IMR-90 (cell line): ENCODE results near the gene MCF2L. TPM values are rescaled to one million over a fixed set of nuclear protein-coding genes. Genes with fewer than 3 reads are reported as not detected.

Source experiments
- ATAC-seq: fragments of 200-7000 bp; cut with Tn5 transposase; 2 replicates; pipeline ENCODE4 v1.9.1; 2020; ENCODE audit warnings: low read depth, mild to moderate bottlenecking, moderate library complexity
- BruUV-seq: library from RNA; stranded (reverse); fragments of 400-500 nt; replicated peaks from 2 replicates; lab custom pipeline; 2021; lab: Mats Ljungman, UMichigan
- CTCF ChIA-PET: fragments of 300-600 bp; formaldehyde crosslinking; extraction: SDS; loops from one replicate; lab custom pipeline; 2021; ENCODE audit warnings: antibody characterized with exemption; lab: Yijun Ruan, JAX
- POLR2A ChIA-PET: fragments of 300-600 bp; sonication (Branson Sonifier 250); formaldehyde crosslinking; loops from one replicate; lab custom pipeline; 2022; ENCODE audit warnings: antibody characterized with exemption; ENCODE audit not compliant: unreplicated experiment; lab: Charles Lee
- DNase-seq: peaks from one replicate; pipeline ENCODE4 v3.0.0; 2013
- H2AFZ ChIP-seq: replicated peaks from 2 replicates; pipeline ENCODE3; 2013; ENCODE audit warnings: low read length, mild to moderate bottlenecking; ENCODE audit not compliant: poor library complexity
- H2AK5ac ChIP-seq: 2 replicates; pipeline ENCODE4 v1.6.1; 2013; ENCODE audit warnings: low read depth, low read length, inconsistent platforms
- H2AK9ac ChIP-seq: replicated peaks from 2 replicates; pipeline ENCODE3; 2013; ENCODE audit warnings: mild to moderate bottlenecking, low read depth, low read length, moderate library complexity; ENCODE audit not compliant: poor library complexity
- H2BK120ac ChIP-seq: 2 replicates; pipeline ENCODE4 v1.6.1; 2013; ENCODE audit warnings: low read depth, low read length, inconsistent platforms
- H2BK15ac ChIP-seq: 3 replicates; pipeline ENCODE4 v1.6.1; 2013; ENCODE audit warnings: low read depth, low read length, inconsistent platforms
- H2BK20ac ChIP-seq: 2 replicates; pipeline ENCODE4 v1.6.1; 2013; ENCODE audit warnings: low read depth, mild to moderate bottlenecking, inconsistent platforms, low read length, moderate library complexity
- H2BK5ac ChIP-seq: 2 replicates; pipeline ENCODE4 v1.6.1; 2013; ENCODE audit warnings: mild to moderate bottlenecking, low read depth, low read length, inconsistent platforms; ENCODE audit not compliant: poor library complexity, severe bottlenecking
- H3K14ac ChIP-seq: replicated peaks from 2 replicates; pipeline ENCODE4 v1.6.1; 2013; ENCODE audit warnings: low read depth, low read length, inconsistent platforms
- H3K18ac ChIP-seq: 2 replicates; pipeline ENCODE4 v1.6.1; 2013; ENCODE audit warnings: low read depth, low read length, control low read depth
- H3K23ac ChIP-seq: 2 replicates; pipeline ENCODE4 v1.6.1; 2013; ENCODE audit warnings: low read depth, low read length, inconsistent platforms
- H3K27ac ChIP-seq: 2 replicates; pipeline ENCODE4 v1.5.1; 2013; ENCODE audit warnings: mild to moderate bottlenecking, control low read depth, low read length; ENCODE audit not compliant: insufficient read depth
- H3K27me3 ChIP-seq: 2 replicates; pipeline ENCODE4 v1.6.1; 2013; ENCODE audit warnings: low read length; ENCODE audit not compliant: control insufficient read depth, insufficient read depth
- H3K36me3 ChIP-seq: 2 replicates; pipeline ENCODE4 v1.6.1; 2013; ENCODE audit warnings: low read length, mixed read lengths; ENCODE audit not compliant: control insufficient read depth, insufficient read depth
- H3K4ac ChIP-seq: 2 replicates; pipeline ENCODE4 v1.6.1; 2013; ENCODE audit warnings: low read depth, low read length, inconsistent platforms
- H3K4me1 ChIP-seq: 2 replicates; pipeline ENCODE4 v1.6.1; 2013; ENCODE audit warnings: low read length, mixed read lengths; ENCODE audit not compliant: control insufficient read depth, insufficient read depth
- H3K4me2 ChIP-seq: 2 replicates; pipeline ENCODE4 v1.6.1; 2013; ENCODE audit warnings: low read depth, mild to moderate bottlenecking, control low read depth, low read length, moderate library complexity
- H3K4me3 ChIP-seq: 2 replicates; pipeline ENCODE4 v1.5.1; 2013; ENCODE audit warnings: low read depth, mild to moderate bottlenecking, control low read depth, low read length, moderate library complexity; ENCODE audit not compliant: insufficient read depth
- H3K56ac ChIP-seq: 2 replicates; pipeline ENCODE4 v1.6.1; 2013; ENCODE audit warnings: low read length, inconsistent platforms; ENCODE audit not compliant: insufficient read depth; ENCODE audit errors: extremely low read depth
- H3K79me1 ChIP-seq, 2 experiments: 2 replicates each; pipeline ENCODE4 v1.6.1; 2013; ENCODE audit warnings: low read length in 2 of 2, inconsistent platforms in 1 of 2, low read depth in 1 of 2
- H3K9ac ChIP-seq: 2 replicates; pipeline ENCODE4 v1.6.1; 2013; ENCODE audit warnings: low read depth, low read length, control low read depth
- H3K9me1 ChIP-seq: 2 replicates; pipeline ENCODE4 v1.6.1; 2013; ENCODE audit warnings: low read length, inconsistent platforms; ENCODE audit not compliant: insufficient read depth
- H3K9me3 ChIP-seq: 2 replicates; pipeline ENCODE4 v1.6.1; 2013; ENCODE audit warnings: low read length; ENCODE audit not compliant: control insufficient read depth, insufficient read depth
- H4K20me1 ChIP-seq: 2 replicates; pipeline ENCODE4 v1.6.1; 2013; ENCODE audit warnings: low read length, inconsistent platforms; ENCODE audit not compliant: insufficient read depth
- H4K5ac ChIP-seq: 2 replicates; pipeline ENCODE4 v1.6.1; 2013; ENCODE audit warnings: mild to moderate bottlenecking, low read depth, low read length, control low read depth
- H4K8ac ChIP-seq, 2 experiments: 2 replicates each; pipeline ENCODE4 v1.6.1; 2013; ENCODE audit warnings: low read depth in 2 of 2, low read length in 2 of 2, control low read depth in 1 of 2, inconsistent platforms in 1 of 2
- H4K91ac ChIP-seq: 2 replicates; pipeline ENCODE4 v1.6.1; 2013; ENCODE audit warnings: low read depth, low read length, inconsistent platforms; ENCODE audit not compliant: insufficient read depth
- BHLHE40 ChIP-seq: fragments of 150-350 bp; IDR thresholded peaks from 2 replicates; pipeline ENCODE4 v1.6.1; 2016; ENCODE audit warnings: mild to moderate bottlenecking, low read depth, low read length
- CEBPB ChIP-seq: IDR thresholded peaks from 2 replicates; pipeline ENCODE4 v1.6.1; 2012; ENCODE audit warnings: low read depth, low read length, improper control_type of control experiment
- CHD1 ChIP-seq: IDR thresholded peaks from 2 replicates; pipeline ENCODE4 v1.6.1; 2012; ENCODE audit warnings: low read depth, low read length, improper control_type of control experiment
- FOS ChIP-seq: fragments of 150-350 bp; IDR thresholded peaks from 2 replicates; pipeline ENCODE4 v1.6.1; 2016; ENCODE audit warnings: low read depth, low read length
- MAFK ChIP-seq: IDR thresholded peaks from 2 replicates; pipeline ENCODE4 v1.6.1; 2012; ENCODE audit warnings: low read depth, low read length, improper control_type of control experiment
- MAZ ChIP-seq: IDR thresholded peaks from 2 replicates; pipeline ENCODE4 v1.6.1; 2012; ENCODE audit warnings: low read depth, mild to moderate bottlenecking, low read length, improper control_type of control experiment, moderate library complexity, borderline replicate concordance
- MXI1 ChIP-seq: IDR thresholded peaks from 2 replicates; pipeline ENCODE4 v1.6.1; 2012; ENCODE audit warnings: low read depth, mild to moderate bottlenecking, low read length, moderate library complexity, borderline replicate concordance
- NFE2L2 ChIP-seq: fragments of 150-350 bp; IDR thresholded peaks from 2 replicates; pipeline ENCODE4 v1.6.1; 2016; ENCODE audit warnings: low read depth, mild to moderate bottlenecking, low read length
- POLR2A ChIP-seq: IDR thresholded peaks from 2 replicates; pipeline ENCODE4 v1.6.1; 2012; ENCODE audit warnings: mild to moderate bottlenecking, low read depth, low read length
- RAD21 ChIP-seq: IDR thresholded peaks from 2 replicates; pipeline ENCODE4 v1.6.1; 2012; ENCODE audit warnings: low read length, improper control_type of control experiment
- RCOR1 ChIP-seq: IDR thresholded peaks from 2 replicates; pipeline ENCODE4 v1.6.1; 2012; ENCODE audit warnings: mild to moderate bottlenecking, low read length, improper control_type of control experiment; ENCODE audit not compliant: insufficient replicate concordance
- RFX5 ChIP-seq: IDR thresholded peaks from 2 replicates; pipeline ENCODE4 v1.8.0; 2012; ENCODE audit warnings: low read depth, mild to moderate bottlenecking, low read length, moderate library complexity
- SMC3 ChIP-seq: fragments of 150-350 bp; IDR thresholded peaks from 2 replicates; pipeline ENCODE4 v1.6.1; 2016; ENCODE audit warnings: low read depth, mild to moderate bottlenecking, antibody characterized with exemption, low read length, moderate library complexity
- WGBS, 2 experiments: methylation state at CpG; one replicate each; pipeline versions ENCODE4 v1.1.5 to v1.1.7; 2013; ENCODE audit warnings: missing lambda C conversion rate in 2 of 2; ENCODE audit not compliant: insufficient read length in 1 of 2; ENCODE audit errors: extremely low coverage in 2 of 2; 5-methylcytosine and 5-hydroxymethylcytosine counted together
- dilution Hi-C: fragments of 300-500 bp; cut with HindIII; formaldehyde crosslinking; loops from one replicate; pipeline ENCODE4 v1.14.3; 2018; ENCODE audit warnings: low sequenced_read_pairs; ENCODE audit not compliant: unreplicated experiment
- in situ Hi-C: fragments of 300-500 bp; cut with MboI; formaldehyde crosslinking; loops from 3 replicates; pipeline ENCODE4 v1.14.3; 2019; ENCODE audit warnings: low sequenced_read_pairs, inconsistent platforms, mixed read lengths
- intact Hi-C: fragments of 100-400 bp; cut with micrococcal nuclease; formaldehyde crosslinking; loops from 2 replicates; pipeline ENCODE4 v1.10.0; 2022
- polyA plus RNA-seq, 3 experiments: library from polyadenylated mRNA; depleted of rRNA; stranded (reverse); fragments of >200 nt; gene quantifications; 2 replicates each; pipeline ENCODE4 v1.2.3, GENCODE V29; 2012; ENCODE audit warnings: low replicate concordance in 1 of 3
- total RNA-seq: library from RNA; depleted of rRNA; stranded (reverse); fragments of >200 nt; gene quantifications from 2 replicates; pipeline ENCODE4 v1.2.3, GENCODE V29; 2012
- TF ChIP-seq, protein P1 (sequence below): fragments of 150-350 bp; IDR thresholded peaks from 2 replicates; pipeline ENCODE4 v1.6.1; 2016; ENCODE audit warnings: low read depth, mild to moderate bottlenecking, low read length, moderate library complexity, borderline replicate concordance
- TF ChIP-seq, protein P2 (sequence below): conservative IDR thresholded peaks from 2 replicates; pipeline ENCODE4 v1.5.1; 2012; ENCODE audit warnings: mild to moderate bottlenecking, low read depth, low read length, improper control_type of control experiment
- TF ChIP-seq, protein P3 (sequence below): fragments of 150-350 bp; IDR thresholded peaks from 2 replicates; pipeline ENCODE4 v1.6.1; 2017; ENCODE audit warnings: mild to moderate bottlenecking, antibody characterized with exemption, low read length, low read depth

Gene MCF2L
- total and polyA plus RNA-seq, 2 of the 4 experiments (the other 2 are of a cell fraction): 0.18 TPM; not detected in 1

GRCh38 chr13:113139577-113139976 lies 170.6 kb downstream of the MCF2L start:
- ATAC-seq: no peak
- H3K36me3 ChIP-seq: 0 out of 2 replicates have a peak, but pooled peaks cover 1% of the 10 kb centered on the region
- no peak overlapping the region for H2BK5ac ChIP-seq
- WGBS, 2 experiments: no CpG with 5 or more reads among the region's 5 CpGs
- no peak overlapping the region for H2BK20ac ChIP-seq
- H3K4me1 ChIP-seq: no peaks in the 10 kb centered on the region
- no peaks in the 10 kb centered on the region for H4K20me1 ChIP-seq
- dilution Hi-C loops (no loop called here), intact Hi-C loops (no loop called here), in situ Hi-C loops (no loop called here)
- H3K14ac ChIP-seq: no peak overlapping the region
- no peaks in the 10 kb centered on the region for H3K9me1 ChIP-seq
- no peak overlapping the region for H3K56ac ChIP-seq
- no peak overlapping the region for H4K91ac ChIP-seq
- H4K8ac ChIP-seq: no peak overlapping the region
- no peaks in the 10 kb centered on the region for H3K9me3 ChIP-seq
- peaks cover 4% of the 10 kb centered on the region; the same call in 1 of the 2 replicates for H3K27me3 ChIP-seq
- H3K9ac ChIP-seq: no peak overlapping the region
- H3K4me2 ChIP-seq: no peak overlapping the region
- POLR2A ChIA-PET: no interaction called here
- H2BK15ac ChIP-seq: no peak overlapping the region
- H2AFZ ChIP-seq: no peak overlapping the region
- H2BK120ac ChIP-seq: no peak overlapping the region
- H3K79me1 ChIP-seq: no peaks in the 10 kb centered on the region
- H3K18ac ChIP-seq: no peak overlapping the region
- no peak for DNase-seq
- BruUV-seq: no TSS peak
- H3K23ac ChIP-seq: no peak overlapping the region
- no peak overlapping the region for H3K4ac ChIP-seq
- no peak overlapping the region for H4K5ac ChIP-seq
- no peak overlapping the region for H2AK9ac ChIP-seq
- no peak overlapping the region for H3K4me3 ChIP-seq
- H3K27ac ChIP-seq: no peak overlapping the region
- CTCF ChIA-PET: no interaction called here
- TF ChIP-seq, protein P1, sequence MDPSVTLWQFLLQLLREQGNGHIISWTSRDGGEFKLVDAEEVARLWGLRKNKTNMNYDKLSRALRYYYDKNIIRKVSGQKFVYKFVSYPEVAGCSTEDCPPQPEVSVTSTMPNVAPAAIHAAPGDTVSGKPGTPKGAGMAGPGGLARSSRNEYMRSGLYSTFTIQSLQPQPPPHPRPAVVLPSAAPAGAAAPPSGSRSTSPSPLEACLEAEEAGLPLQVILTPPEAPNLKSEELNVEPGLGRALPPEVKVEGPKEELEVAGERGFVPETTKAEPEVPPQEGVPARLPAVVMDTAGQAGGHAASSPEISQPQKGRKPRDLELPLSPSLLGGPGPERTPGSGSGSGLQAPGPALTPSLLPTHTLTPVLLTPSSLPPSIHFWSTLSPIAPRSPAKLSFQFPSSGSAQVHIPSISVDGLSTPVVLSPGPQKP: no peak
- TF ChIP-seq NFE2L2 (no peak), FOS (no peak), BHLHE40 (no peak), RFX5 (no peak), RCOR1 (no peak), CHD1 (no peak), MAZ (no peak), MAFK (no peak), RAD21 (no peak), MXI1 (no peak), CEBPB (no peak), POLR2A (no peak), SMC3 (no peak)
- TF ChIP-seq, protein P2, sequence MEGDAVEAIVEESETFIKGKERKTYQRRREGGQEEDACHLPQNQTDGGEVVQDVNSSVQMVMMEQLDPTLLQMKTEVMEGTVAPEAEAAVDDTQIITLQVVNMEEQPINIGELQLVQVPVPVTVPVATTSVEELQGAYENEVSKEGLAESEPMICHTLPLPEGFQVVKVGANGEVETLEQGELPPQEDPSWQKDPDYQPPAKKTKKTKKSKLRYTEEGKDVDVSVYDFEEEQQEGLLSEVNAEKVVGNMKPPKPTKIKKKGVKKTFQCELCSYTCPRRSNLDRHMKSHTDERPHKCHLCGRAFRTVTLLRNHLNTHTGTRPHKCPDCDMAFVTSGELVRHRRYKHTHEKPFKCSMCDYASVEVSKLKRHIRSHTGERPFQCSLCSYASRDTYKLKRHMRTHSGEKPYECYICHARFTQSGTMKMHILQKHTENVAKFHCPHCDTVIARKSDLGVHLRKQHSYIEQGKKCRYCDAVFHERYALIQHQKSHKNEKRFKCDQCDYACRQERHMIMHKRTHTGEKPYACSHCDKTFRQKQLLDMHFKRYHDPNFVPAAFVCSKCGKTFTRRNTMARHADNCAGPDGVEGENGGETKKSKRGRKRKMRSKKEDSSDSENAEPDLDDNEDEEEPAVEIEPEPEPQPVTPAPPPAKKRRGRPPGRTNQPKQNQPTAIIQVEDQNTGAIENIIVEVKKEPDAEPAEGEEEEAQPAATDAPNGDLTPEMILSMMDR: no peak
- TF ChIP-seq, protein P3, sequence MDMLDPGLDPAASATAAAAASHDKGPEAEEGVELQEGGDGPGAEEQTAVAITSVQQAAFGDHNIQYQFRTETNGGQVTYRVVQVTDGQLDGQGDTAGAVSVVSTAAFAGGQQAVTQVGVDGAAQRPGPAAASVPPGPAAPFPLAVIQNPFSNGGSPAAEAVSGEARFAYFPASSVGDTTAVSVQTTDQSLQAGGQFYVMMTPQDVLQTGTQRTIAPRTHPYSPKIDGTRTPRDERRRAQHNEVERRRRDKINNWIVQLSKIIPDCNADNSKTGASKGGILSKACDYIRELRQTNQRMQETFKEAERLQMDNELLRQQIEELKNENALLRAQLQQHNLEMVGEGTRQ: no peak
- H2AK5ac ChIP-seq: no peak overlapping the region
